IPS-18c (cell line): Measurements from ENCODE around the gene REX1BD.
"Not testable (repeated sequence)": the region's sequence is repeated elsewhere in the genome, so short reads cannot be mapped to it uniquely, and the experiment has no call there.

Experiments used
- H3K4me3 ChIP-seq: 2 replicates; pipeline ENCODE4 v1.7.0; 2013; ENCODE audit warnings: low read depth, mild to moderate bottlenecking, low read length, moderate library complexity; ENCODE audit not compliant: insufficient read depth
- H3K9me3 ChIP-seq: one replicate; pipeline ENCODE4 v1.6.1; 2013; ENCODE audit warnings: mild to moderate bottlenecking, low read length, moderate library complexity; ENCODE audit not compliant: control insufficient read depth, insufficient read depth

REX1BD gene

DNA sequence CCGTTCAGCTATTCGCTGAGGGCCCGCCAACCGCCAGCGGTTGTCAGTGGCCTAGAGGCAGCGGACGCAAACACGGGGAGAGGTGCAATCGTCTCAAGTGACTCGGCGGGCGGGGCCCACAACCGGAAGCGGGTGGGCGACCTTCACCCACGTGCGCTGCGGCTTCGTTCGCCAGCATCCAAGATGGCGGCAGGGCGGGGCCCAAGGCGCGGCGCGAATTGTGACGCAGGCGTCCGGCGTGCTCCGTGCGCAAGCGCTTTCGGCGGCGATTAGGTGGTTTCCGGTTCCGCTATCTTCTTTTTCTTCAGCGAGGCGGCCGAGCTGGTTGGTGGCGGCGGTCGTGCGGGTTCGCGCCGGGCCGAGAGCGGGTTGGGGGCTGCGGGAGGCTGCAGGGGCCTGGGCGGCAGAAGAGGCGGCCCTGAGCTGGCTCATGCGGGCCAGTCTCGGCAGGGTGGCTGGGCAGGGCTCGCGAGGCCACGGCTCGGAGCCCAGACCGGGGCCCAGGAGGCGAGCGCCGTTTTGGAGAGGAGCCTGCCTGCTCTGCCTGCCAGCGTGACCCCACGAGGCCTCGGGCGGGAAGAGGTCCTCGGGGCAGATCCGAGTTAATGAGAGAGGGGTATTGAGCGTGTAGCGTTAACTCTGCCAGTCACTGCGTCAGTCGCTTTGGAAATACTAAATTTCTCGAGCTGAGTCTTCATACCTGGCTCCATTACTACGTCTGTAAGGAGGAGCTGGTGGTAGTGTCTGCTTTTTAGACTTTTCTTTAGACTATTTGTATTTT is 16.8 kb upstream of the REX1BD start, which contains the start of gene UBA52:
UBA52 (plus strand) TSS at position 294 of the 781 bp plus-strand sequence. CDS start 1,444 bp downstream, outside the sequence.
- Histone ChIP-seq H3K4me3 (peak within 1 kb of the TSS; percentile 98), H3K9me3 (peaks cover 4% of the 10 kb centered on the region)

GRCh38 chr19:18574691-18575291 is 13.8 kb upstream of the REX1BD start:
- H3K4me3 ChIP-seq: no peak overlapping the region
- peaks cover 4% of the 10 kb centered on the region for H3K9me3 ChIP-seq

- H3K9me3 ChIP-seq: peaks cover 4% of the 10 kb centered on the region
- no peak overlapping the region for H3K4me3 ChIP-seq
These were observed 12.2 kb upstream of the REX1BD start for GRCh38 chr19:18576383-18576782.

DNA sequence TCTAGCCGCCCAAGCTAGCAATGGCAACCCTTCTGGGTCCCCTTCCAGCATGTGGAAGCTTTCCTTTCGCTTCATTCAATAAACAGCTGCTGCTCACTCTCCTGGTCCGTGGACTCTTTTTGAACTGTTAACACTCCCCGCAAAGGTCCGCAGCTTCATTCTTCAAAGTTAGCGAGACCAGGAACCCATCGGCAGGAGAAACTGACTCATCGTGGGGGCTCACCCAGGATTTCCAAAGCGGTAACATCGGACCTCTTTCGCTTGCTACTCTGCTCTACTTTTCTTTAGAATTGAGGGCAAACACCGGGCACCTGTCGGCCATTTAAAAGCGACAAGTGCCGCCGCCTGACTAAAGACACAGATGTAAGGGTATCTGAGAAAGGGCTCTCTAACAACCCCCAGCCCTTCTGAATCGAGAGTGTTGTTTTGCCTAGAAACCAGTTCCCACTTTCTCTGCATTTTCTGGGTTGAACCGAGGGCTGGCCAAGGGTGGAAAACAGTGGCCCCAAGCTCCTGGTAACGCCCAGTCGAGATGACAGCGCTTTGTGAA is 11.2 kb upstream of the REX1BD start:
- H3K9me3 ChIP-seq: peaks cover 4% of the 10 kb centered on the region
- H3K4me3 ChIP-seq: no peak overlapping the region

DNA sequence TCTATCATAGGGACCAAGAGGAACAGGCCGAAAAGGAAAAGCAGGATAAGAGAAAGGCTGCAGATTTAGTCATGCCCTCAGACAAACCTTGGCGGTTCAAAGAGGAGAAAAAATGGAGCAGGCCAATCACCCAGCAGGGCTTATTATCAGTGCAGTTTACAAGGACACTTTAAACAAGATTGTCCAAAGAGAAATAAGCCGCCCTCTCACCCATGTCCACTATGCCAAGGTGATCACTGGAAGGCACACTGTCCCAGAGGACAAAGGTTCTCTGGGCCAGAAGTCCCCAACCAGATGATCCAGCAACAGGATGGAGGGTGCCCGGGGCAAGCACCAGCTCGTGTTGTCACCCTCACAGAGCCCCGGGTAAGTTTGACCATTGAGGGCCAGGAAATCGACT is 8.3 kb upstream of the REX1BD start:
- no peak overlapping the region for H3K4me3 ChIP-seq
- no peaks in the 10 kb centered on the region for H3K9me3 ChIP-seq

- no peaks in the 10 kb centered on the region for H3K9me3 ChIP-seq
- H3K4me3 ChIP-seq: no peak overlapping the region
These were observed 2.3 kb upstream of the REX1BD start for GRCh38 chr19:18586306-18586705.

GRCh38 chr19:18587561-18587960 is 1.0 kb upstream of the REX1BD start:
- Histone ChIP-seq H3K4me3 (no peak overlapping the region), H3K9me3 (no peaks in the 10 kb centered on the region)

DNA sequence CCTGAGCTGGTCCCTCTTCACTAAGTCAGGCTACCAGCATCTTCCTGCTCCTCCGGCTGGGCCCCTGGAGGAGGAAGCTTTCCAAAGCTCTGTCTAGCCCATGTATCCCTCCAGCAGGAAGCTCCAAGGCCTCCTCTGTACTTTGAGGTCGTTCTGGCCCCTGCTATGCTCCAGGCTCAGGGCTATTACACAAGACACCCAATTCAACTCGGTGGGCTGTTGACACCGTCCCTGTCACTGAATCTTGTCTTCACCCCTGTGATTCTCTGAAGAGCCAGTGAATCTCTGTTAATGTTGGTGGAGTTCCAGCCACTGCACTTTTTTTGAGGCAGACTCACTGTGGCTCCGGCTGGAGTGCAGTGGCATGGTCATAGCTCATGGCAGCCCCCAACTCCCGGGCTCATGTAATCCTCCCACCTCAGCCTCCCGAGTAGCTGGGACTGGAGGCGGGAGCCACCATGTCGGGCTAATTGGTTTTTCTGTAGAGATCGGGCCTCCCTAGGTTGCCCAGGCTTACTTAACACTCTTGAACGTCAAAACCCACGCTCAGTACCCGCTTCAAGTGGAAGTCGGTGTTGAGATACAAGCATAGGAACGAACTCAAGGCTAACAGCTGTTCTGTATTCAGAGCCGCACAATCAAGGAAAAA is 512 bp upstream of the REX1BD start:
- Histone ChIP-seq H3K9me3 (no peaks in the 10 kb centered on the region), H3K4me3 (peak overlapping the region; percentile 99)

GRCh38 chr19:18589380-18590272 is 1.0 kb downstream of the REX1BD start:
- H3K9me3 ChIP-seq: no peaks in the 10 kb centered on the region

GRCh38 chr19:18590273-18591272 is 2.0 kb downstream of the REX1BD start:
- H3K4me3 ChIP-seq: peak overlapping the region; percentile 99; the same call in 1 of the 2 replicates
- no peaks in the 10 kb centered on the region for H3K9me3 ChIP-seq

More at GRCh38 chr19:18589380-18590272, 1.0 kb downstream of the REX1BD start:
- H3K4me3 ChIP-seq: peak overlapping the region; percentile 99

DNA sequence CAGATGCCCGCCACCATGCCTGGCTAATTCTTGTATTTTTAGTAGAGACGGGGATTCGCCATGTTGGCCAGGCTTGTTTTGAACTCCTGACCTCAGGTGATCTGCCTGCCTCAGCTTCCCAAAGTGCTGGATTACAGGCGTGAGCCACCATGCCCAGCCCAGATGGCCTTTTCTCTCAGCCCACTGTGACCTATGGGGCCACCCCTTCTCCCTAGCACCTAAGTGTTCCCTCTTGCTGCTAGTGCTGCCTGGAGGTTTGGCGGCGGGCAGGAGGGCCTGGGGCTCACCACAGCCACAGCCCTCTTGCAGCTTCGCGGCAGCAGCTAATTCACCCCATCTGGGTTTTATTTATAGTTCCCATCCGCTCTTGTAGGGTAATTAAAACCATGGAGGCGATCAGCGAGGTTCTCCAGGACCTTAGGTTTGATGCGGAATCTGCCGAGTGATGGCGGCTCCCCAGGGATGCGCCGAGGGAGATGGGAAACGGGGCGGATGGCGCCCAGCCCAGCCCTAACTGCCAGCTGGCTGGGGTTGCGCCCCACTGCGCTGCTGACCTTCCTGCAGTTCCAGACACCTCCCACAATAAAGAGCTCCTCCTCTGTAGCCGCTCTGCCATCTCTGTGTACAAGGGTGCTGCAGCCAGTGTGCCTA is 3.3 kb downstream of the REX1BD start:
- H3K4me3 ChIP-seq: no peak overlapping the region
- H3K9me3 ChIP-seq: no peaks in the 10 kb centered on the region

- not testable (repeated sequence) for H3K4me3 ChIP-seq, H3K9me3 ChIP-seq
These were observed 4.1 kb downstream of the REX1BD start for GRCh38 chr19:18592732-18593131.

DNA sequence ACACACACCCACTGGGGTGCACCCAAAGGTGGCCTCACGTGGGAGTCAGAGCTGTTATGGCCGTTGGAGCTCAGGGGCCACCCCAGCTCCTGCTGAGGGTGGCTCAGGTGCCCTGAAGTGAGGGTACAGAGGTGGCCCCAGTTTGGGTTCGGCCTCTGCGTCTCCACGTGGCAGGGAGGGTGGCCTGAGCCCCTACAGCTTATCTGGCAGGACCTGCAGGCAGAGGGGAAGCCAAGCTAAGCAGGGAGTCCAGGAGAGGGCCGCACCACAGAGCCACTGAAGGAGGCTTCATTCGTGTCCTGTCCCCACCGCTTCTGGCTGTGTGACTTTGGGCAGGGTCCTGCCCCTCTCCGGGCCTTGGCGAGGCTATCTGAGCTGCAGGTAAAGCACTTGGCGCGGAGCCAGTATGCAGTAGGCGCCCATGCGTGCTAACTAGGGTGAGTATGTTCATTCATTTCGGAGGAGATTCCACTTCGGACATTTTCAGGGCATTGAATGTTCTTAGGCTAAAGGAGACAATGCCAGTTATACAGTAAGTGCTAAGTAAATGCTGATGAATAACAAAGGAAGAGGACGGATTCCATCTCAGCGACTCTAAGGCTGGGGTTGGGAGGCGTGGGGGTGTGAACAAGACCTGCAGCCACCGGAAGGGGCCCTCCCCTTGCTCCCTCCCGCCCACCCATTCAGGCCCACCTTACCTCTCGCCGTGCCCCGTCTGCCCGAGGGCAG is 4.9 kb downstream of the REX1BD start:
- no peaks in the 10 kb centered on the region for H3K9me3 ChIP-seq
- H3K4me3 ChIP-seq: peak overlapping the region; percentile 55

GRCh38 chr19:18594096-18594823 is 5.7 kb downstream of the REX1BD start:
- H3K4me3 ChIP-seq: peak overlapping the region; percentile 55
- no peaks in the 10 kb centered on the region for H3K9me3 ChIP-seq
